ENCODE data around the gene MRPL57. TPM values are rescaled to one million over a fixed set of nuclear protein-coding genes. Genes with fewer than 3 reads are reported as not detected.
"Not testable (repeated sequence)": the region's sequence is repeated elsewhere in the genome, so short reads cannot be mapped to it uniquely, and the experiment has no call there.

MRPL57 gene
- total RNA-seq: 10.9 to 13.9 TPM (median 11.4 TPM) in 3 replicates
- long read RNA-seq, transcript MRPL57-201 (2 exons, 2,246 nt): major isoform, 67 of 73 reads
- long read RNA-seq, partial matches to known transcripts: 0 of 73 reads
- long read RNA-seq, other reads (novel, unspliced or antisense): 6 of 73 reads

DNA sequence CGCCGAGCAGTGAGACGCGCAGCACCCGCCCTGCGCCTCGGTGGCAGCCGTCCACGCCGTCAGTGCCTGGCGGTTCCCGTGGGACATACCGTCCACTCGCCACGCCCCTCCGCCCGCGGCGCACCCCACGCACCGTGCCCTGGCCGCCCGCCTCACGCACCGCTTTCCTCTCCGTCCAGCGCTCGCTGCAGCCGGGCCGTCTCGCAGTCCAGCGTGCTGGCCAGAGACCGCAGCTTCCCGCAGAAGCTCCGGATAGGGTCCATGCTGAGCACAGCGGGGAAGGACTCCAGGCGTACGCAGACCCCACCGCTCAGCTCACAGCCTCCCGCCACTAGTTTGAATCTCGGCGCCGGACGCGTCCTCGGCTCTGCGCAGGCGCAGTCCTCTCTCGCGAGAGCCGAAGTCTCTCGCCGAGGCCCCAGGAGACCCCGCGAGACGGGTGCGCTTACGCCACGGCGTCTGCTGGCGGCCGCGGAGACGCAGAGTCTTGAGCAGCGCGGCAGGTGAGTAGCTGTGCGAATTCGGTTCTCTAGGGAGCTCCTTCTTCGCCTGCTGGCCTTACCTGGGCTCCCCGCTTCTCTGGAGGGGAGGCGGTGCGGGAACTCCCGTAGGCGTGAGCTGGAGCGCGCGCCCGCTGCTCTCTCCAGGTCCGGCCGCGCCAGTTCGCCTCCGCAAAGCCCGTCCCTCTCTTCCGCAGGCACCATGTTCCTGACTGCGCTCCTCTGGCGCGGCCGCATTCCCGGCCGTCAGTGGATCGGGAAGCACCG, at the start of gene MRPL57, which contains the start of gene SKA3:
Gene MRPL57 (plus strand): TSS at position 444 of the 767 bp plus-strand sequence. CDS start 259 bp downstream, at position 703.
Gene SKA3 (minus strand): TSS at position 338 of the 767 bp plus-strand sequence. CDS start 75 bp downstream, at position 263.
- DNase-seq (ENCODE audit: low spot score): peak; percentile 95
- Mint-ChIP-seq H3K36me3 (ENCODE audit: low read depth) (no peaks in the 10 kb centered on the region), H3K27me3 (ENCODE audit: low read depth) (no peaks in the 10 kb centered on the region), H3K4me3 (ENCODE audit: unreplicated experiment) (peak within 1 kb of the TSS; percentile 98), H3K4me1 (ENCODE audit: low read depth) (peaks cover 14% of the 10 kb centered on the region), H3K27ac (ENCODE audit: unreplicated experiment) (peak within 1 kb of the TSS; percentile 94), H3K9me3 (ENCODE audit: low read depth) (no peaks in the 10 kb centered on the region)
- TF ChIP-seq, protein P1, sequence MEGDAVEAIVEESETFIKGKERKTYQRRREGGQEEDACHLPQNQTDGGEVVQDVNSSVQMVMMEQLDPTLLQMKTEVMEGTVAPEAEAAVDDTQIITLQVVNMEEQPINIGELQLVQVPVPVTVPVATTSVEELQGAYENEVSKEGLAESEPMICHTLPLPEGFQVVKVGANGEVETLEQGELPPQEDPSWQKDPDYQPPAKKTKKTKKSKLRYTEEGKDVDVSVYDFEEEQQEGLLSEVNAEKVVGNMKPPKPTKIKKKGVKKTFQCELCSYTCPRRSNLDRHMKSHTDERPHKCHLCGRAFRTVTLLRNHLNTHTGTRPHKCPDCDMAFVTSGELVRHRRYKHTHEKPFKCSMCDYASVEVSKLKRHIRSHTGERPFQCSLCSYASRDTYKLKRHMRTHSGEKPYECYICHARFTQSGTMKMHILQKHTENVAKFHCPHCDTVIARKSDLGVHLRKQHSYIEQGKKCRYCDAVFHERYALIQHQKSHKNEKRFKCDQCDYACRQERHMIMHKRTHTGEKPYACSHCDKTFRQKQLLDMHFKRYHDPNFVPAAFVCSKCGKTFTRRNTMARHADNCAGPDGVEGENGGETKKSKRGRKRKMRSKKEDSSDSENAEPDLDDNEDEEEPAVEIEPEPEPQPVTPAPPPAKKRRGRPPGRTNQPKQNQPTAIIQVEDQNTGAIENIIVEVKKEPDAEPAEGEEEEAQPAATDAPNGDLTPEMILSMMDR (IDR thresholded peaks at IDR 0.05): peak; percentile 42

DNA sequence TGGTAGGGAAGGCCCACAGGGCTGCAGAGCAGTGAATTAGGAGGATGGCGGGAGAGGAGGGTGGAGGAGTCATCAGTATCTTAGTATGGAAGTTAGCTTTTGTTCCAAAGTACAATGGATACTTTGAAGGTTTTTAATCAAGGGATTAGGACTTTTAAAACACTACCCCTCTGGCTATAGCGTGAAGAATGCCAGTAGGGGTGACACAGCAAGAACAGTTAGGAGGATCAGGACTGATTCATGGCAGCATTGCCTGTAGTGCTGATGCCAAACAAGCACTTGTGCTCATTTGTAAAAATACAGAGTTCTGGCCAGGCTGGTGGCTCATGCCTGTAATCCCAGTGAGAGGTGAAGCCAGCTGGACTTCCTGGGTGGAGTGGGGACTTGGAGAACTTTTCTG, 46.3 kb upstream of the MRPL57 start:
- no peak for DNase-seq (ENCODE audit: low spot score)
- Mint-ChIP-seq H3K27me3 (ENCODE audit: low read depth) (no peaks in the 10 kb centered on the region), H3K27ac (ENCODE audit: unreplicated experiment) (no peak overlapping the region)

GRCh38 chr13:21133077-21133476, 43.4 kb upstream of the MRPL57 start:
- no peaks in the 10 kb centered on the region for H3K27me3 Mint-ChIP-seq (ENCODE audit: low read depth)
- H3K4me1 Mint-ChIP-seq (ENCODE audit: low read depth): peaks cover 4% of the 10 kb centered on the region
- H3K27ac Mint-ChIP-seq (ENCODE audit: unreplicated experiment): no peak overlapping the region
- H3K4me3 Mint-ChIP-seq (ENCODE audit: unreplicated experiment): no peak overlapping the region
- H3K9me3 Mint-ChIP-seq (ENCODE audit: low read depth): no peaks in the 10 kb centered on the region
- TF ChIP-seq, protein P1 (IDR thresholded peaks at IDR 0.05): no peak
- no peak for DNase-seq (ENCODE audit: low spot score)
- H3K36me3 Mint-ChIP-seq (ENCODE audit: low read depth): no peaks in the 10 kb centered on the region

More for the DNA sequence above, 46.3 kb upstream of the MRPL57 start:
- no peaks in the 10 kb centered on the region for H3K9me3 Mint-ChIP-seq (ENCODE audit: low read depth)
- peaks cover 4% of the 10 kb centered on the region for H3K4me1 Mint-ChIP-seq (ENCODE audit: low read depth)
- no peaks in the 10 kb centered on the region for H3K36me3 Mint-ChIP-seq (ENCODE audit: low read depth)
- H3K4me3 Mint-ChIP-seq (ENCODE audit: unreplicated experiment): no peak overlapping the region
- TF ChIP-seq, protein P1 (IDR thresholded peaks at IDR 0.05): no peak

- no peak for DNase-seq (ENCODE audit: low spot score)
- Mint-ChIP-seq H3K9me3 (ENCODE audit: low read depth) (no peaks in the 10 kb centered on the region), H3K27ac (ENCODE audit: unreplicated experiment) (no peak overlapping the region), H3K4me1 (ENCODE audit: low read depth) (peaks cover 13% of the 10 kb centered on the region), H3K27me3 (ENCODE audit: low read depth) (no peaks in the 10 kb centered on the region), H3K4me3 (ENCODE audit: unreplicated experiment) (no peak overlapping the region), H3K36me3 (ENCODE audit: low read depth) (no peaks in the 10 kb centered on the region)
- TF ChIP-seq, protein P1 (IDR thresholded peaks at IDR 0.05): no peak
Observed at GRCh38 chr13:21134475-21134874, 42.0 kb upstream of the MRPL57 start.

DNA sequence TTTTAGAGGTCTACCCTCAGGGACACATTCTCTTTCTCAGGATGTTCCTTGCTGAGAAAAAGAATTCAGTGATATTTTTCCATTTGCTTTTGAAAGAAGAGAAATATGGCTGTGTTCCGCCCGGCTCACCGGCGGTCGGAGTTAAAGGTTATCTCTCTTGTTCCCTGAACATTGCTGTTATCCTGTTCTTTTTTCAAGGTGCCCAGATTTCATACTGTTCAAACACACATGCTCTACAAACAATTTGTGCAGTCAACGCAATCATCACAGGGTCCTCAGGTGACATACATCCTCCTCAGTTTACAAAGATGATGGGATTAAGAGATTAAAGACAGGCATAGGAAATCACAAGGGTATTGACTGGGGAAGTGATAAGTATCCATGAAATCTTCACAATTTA, 40.6 kb upstream of the MRPL57 start:
- not testable (repeated sequence) for H3K9me3 Mint-ChIP-seq (ENCODE audit: low read depth); H3K27me3 Mint-ChIP-seq (ENCODE audit: low read depth)

More for the DNA sequence above, 40.6 kb upstream of the MRPL57 start:
- not testable (repeated sequence) for H3K36me3 Mint-ChIP-seq (ENCODE audit: low read depth); DNase-seq (ENCODE audit: low spot score); H3K4me3 Mint-ChIP-seq (ENCODE audit: unreplicated experiment); H3K27ac Mint-ChIP-seq (ENCODE audit: unreplicated experiment)
- H3K4me1 Mint-ChIP-seq (ENCODE audit: low read depth): peaks cover 18% of the 10 kb centered on the region

Measured in chondrocyte (in vitro differentiated cells).